Heart right ventricle (tissue), 16 donors: ENCODE measurements around the gene SULT2B1. TPM values are rescaled to one million over a fixed set of nuclear protein-coding genes. Genes with fewer than 3 reads are reported as not detected.

ENCODE experiments used
- ATAC-seq, 8 donors: fragments of 200-7000 bp; cut with Tn5 transposase; one replicate each; pipeline ENCODE4 v1.9.1; 2020; ENCODE audit warnings: mild to moderate bottlenecking in 8 of 8, moderate library complexity in 8 of 8, moderate number of reproducible peaks in 1 of 8
- DNase-seq, 2 donors: peaks; one replicate each; pipeline ENCODE4 v3.0.0-alpha.2; 2020
- H3K27ac ChIP-seq, 10 donors: fragments of 200-600 bp; sonication (generic) in 2 of 10; one replicate each; pipeline versions ENCODE4 v1.5.0 to v1.8.0; 2020 to 2022; ENCODE audit warnings: mild to moderate bottlenecking in 3 of 10
- H3K27me3 ChIP-seq, 7 donors: fragments of 200-600 bp; one replicate each; pipeline ENCODE4 v1.8.0; 2021 to 2022; ENCODE audit warnings: mild to moderate bottlenecking in 2 of 7
- H3K36me3 ChIP-seq, 9 donors: fragments of 200-600 bp; sonication (generic) in 1 of 9; one replicate each; pipeline versions ENCODE4 v1.5.0 to v1.8.0; 2020 to 2022; ENCODE audit warnings: mild to moderate bottlenecking in 2 of 9
- H3K4me1 ChIP-seq, 9 donors: fragments of 200-600 bp; sonication (generic) in 1 of 9; one replicate each; pipeline versions ENCODE4 v1.5.0 to v1.8.0; 2020 to 2022; ENCODE audit warnings: mild to moderate bottlenecking in 4 of 9
- H3K4me3 ChIP-seq, 10 donors: fragments of 200-600 bp; sonication (generic) in 2 of 10; one replicate each; pipeline versions ENCODE4 v1.5.0 to v1.8.0; 2020 to 2022; ENCODE audit warnings: mild to moderate bottlenecking in 7 of 10, moderate library complexity in 2 of 10
- H3K9me3 ChIP-seq, 11 donors: fragments of 200-600 bp in 10 of 11; sonication (generic) in 2 of 11; one replicate each; pipeline versions ENCODE4 v1.5.0 to v1.8.0; 2013 to 2022; ENCODE audit warnings: mild to moderate bottlenecking in 2 of 11, control low read depth in 1 of 11, moderate library complexity in 1 of 11
- CTCF ChIP-seq, 9 donors: fragments of 200-600 bp; sonication (generic) in 2 of 9; IDR thresholded peaks; one replicate each; pipeline versions ENCODE4 v1.5.0 to v1.8.0; 2021 to 2022; ENCODE audit warnings: antibody characterized with exemption in 9 of 9, mild to moderate bottlenecking in 5 of 9, moderate library complexity in 1 of 9
- WGBS, 2 donors: extraction: QIAGEN DNeasy Blood & Tissue Kit; methylation state at CpG; one replicate each; pipeline ENCODE4 v1.1.7; 2013; ENCODE audit warnings: inconsistent platforms in 1 of 2; 5-methylcytosine and 5-hydroxymethylcytosine counted together
- intact Hi-C, 10 donors: fragments of 100-400 bp; cut with DNase I; formaldehyde crosslinking; loops; one replicate each; pipeline versions ENCODE4 v1.11.1 to v1.14.2; 2022
- polyA plus RNA-seq, 2 donors: library from polyadenylated mRNA; stranded (reverse); fragments of 200-250 nt; gene quantifications; one replicate each; pipeline ENCODE4 v1.2.3, GENCODE V29; 2013
- total RNA-seq, 10 donors: library from RNA; stranded (reverse); fragmentation: NEBNext Ultra II Directional in 3 of 10; extraction: Animal tissue kit (Norgen Biotek cat#: 25700) in 3 of 10; gene quantifications; one replicate each; pipeline versions ENCODE4 v1.2.1 to v1.2.4, GENCODE V29; 2021 to 2023
- donor health status: Arrhythmogenic right ventricular cardiomyopathy.
- donor health status: ischemic (EF 13 %, LVEDD 7.1; RV severe dilation, severe dysfunction).
- donor health status: healthy with polysubstance abuse.
- donor health status: DM: no; HTN: yes; CAD: no.
- donor health status: DM: no; HTN: no; CAD: no.
- donor health status: ischemic (EF 25% LVEDD 6.9; RV normal size, moderate dysfunction).
- donor health status: ischemic (EF 25% LVEDD 5.7; RV mildly dilated, moderate dysfunction).
- donor health status: healthy.
- donor health status: DM: yes; HTN: yes; CAD: no.
- donor health status: Ischemic cardiomyopathy.
- donor health status: ischemic (EF 35%, LVEDD 5.7; RV mildly dilated, moderate dysfunction).
- donor health status: nonischemic (EF 11% LVEDD 7.7; RV severe dilation, severe dysfunction).
- donor health status: DM: yes; HTN: yes; CAD: no.
- donor health status: PGD.
- donor health status: ischemic (EF 29% LVEDD 5.4; RV normal size, mild dysfunction).
- donor health status: nonischemic (EF 23%, LVEDD 6.1; RV moderate dilation, normal function).

Gene SULT2B1
- total and polyA plus RNA-seq, 12 donors: 0.13 to 0.70 (median 0.42) TPM; not detected in 7

DNA sequence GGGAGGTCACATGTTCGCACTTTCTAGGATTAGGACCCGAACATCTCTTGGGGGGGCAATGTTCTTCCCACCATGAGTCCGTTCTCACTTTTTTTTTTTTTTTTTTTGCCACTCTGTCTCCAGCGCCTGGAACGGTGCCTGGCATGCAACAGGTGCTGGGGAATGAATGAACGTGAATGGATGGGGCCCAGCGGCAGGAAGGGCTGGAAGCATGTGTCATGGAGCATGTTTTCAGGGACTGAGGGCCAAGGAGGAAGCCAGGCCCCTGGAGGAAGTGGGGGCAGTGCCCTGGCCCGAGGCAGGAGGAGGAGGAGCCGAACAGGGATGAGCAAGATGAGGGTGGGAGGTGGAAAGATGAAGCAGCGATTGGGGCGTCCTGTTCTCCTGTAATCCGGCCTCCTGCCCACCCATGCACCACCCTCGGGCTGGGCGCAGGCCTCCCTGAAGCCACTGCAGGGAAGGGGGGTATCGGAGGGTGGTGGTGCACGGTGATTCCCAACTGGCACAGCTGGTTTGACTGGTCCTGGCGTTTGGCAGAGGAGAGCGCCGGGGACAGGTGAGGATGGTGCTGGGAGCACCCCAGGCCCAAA, 8.8 kb upstream of the SULT2B1 start:
- DNase-seq (no peak), ATAC-seq (peak in 1 of 8 donors; percentile 27)
- Histone ChIP-seq H3K4me3 (no peak overlapping the region), H3K27ac (no peak overlapping the region), H3K4me1 (peaks cover 0 to 2% (median 0%) of the 10 kb centered on the region in 9 donors), H3K27me3 (peaks cover 0 to 25% (median 15%) of the 10 kb centered on the region in 7 donors), H3K9me3 (no peaks in the 10 kb centered on the region), H3K36me3 (no peaks in the 10 kb centered on the region)
- intact Hi-C loops: no loop called here
- WGBS, 2 donors: 29 to 30% methylated on average over 19 of the region's 19 CpGs
- TF ChIP-seq CTCF (IDR thresholded peaks at IDR 0.05): no peak

- ATAC-seq: peak in 1 of 8 donors; percentile 41
- DNase-seq: no peak
- Histone ChIP-seq H3K27ac (no peak overlapping the region), H3K9me3 (no peaks in the 10 kb centered on the region), H3K4me3 (no peak overlapping the region), H3K4me1 (peaks cover 0 to 2% (median 0%) of the 10 kb centered on the region in 9 donors), H3K36me3 (no peaks in the 10 kb centered on the region), H3K27me3 (peaks cover 0 to 30% (median 17%) of the 10 kb centered on the region in 7 donors)
- WGBS, 2 donors: 49% methylated on average over 25 of the region's 25 CpGs
- TF ChIP-seq CTCF (IDR thresholded peaks at IDR 0.05): no peak
- intact Hi-C loops: no loop called here
Observed at GRCh38 chr19:48544856-48545750, 6.9 kb upstream of the SULT2B1 start.

DNA sequence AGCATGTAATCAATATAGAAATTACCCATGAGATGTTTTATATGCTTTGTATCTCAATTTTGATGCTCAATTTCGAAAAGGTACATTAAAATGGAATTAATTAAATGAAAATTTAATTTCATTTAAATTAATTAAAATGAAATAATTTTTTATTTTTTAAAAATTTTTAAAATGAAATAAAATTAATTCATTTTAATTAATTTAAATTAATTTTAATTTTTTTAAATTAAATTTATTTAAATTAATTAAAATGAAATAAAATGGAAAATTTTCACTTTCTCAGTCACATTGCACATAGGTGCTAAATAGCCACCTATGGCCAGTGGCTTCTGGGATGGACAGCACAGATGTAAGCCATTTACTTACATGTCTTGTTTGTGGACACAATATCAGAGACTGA, 4.2 kb upstream of the SULT2B1 start:
- Histone ChIP-seq H3K27ac (no peak overlapping the region), H3K4me3 (no peak overlapping the region), H3K9me3 (no peaks in the 10 kb centered on the region), H3K27me3 (peaks cover 0 to 39% (median 17%) of the 10 kb centered on the region in 7 donors), H3K36me3 (no peaks in the 10 kb centered on the region), H3K4me1 (peaks cover 0 to 2% (median 0%) of the 10 kb centered on the region in 9 donors)
- TF ChIP-seq CTCF (IDR thresholded peaks at IDR 0.05): no peak
- DNase-seq (no peak), ATAC-seq (no peak)
- intact Hi-C loops: no loop called here
- WGBS, 2 donors: 76 to 84% methylated on average over 1 of the region's 1 CpG

DNA sequence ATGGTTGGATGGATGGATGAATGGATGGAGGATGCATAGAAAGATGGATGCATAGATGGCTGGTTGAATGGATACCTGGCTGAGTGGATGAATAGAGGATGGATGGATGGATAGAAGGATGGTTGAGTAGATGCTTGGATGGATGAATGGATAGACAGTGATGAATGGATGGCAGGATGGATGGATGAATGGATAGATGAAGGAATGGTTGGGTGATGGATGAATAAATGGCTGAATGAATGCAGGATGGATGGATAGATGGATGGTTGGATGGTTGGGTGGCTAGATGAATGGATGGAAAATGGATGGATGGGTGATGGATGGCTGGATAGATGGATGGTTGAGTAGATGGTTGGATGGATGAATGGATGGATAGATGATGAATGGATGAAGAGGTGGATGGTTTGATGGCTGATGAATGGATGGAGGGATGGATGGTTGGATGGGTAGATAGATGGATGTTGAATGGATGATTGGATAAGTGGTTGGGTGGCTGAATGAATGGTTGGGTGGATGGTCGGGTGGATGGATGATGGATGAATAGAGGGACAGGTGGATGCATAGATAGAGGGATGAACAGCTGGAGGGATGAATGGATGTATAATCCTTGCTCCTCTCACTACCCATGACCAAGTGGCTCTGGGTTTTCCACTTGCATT, 3.6 kb upstream of the SULT2B1 start:
- TF ChIP-seq CTCF (IDR thresholded peaks at IDR 0.05): no peak
- Histone ChIP-seq H3K9me3 (no peaks in the 10 kb centered on the region), H3K4me1 (peaks cover 0 to under 1% (median 0%) of the 10 kb centered on the region in 9 donors), H3K4me3 (no peak overlapping the region), H3K27ac (no peak overlapping the region), H3K36me3 (no peaks in the 10 kb centered on the region), H3K27me3 (peaks cover 0 to 46% (median 19%) of the 10 kb centered on the region in 7 donors)
- intact Hi-C loops: no loop called here
- no peak for ATAC-seq
- DNase-seq: no peak
- WGBS, 2 donors: 92 to 100% methylated on average over 1 of the region's 1 CpG
